Body of pancreas (tissue), 4 donors: ENCODE data around the gene SLC2A6.

ENCODE experiments used
- POLR2A ChIP-seq, 3 donors: fragments of 450-650 bp; IDR thresholded peaks; one replicate each; pipeline ENCODE4 v1.6.1; 2016; ENCODE audit warnings: antibody characterized with exemption in 3 of 3, mild to moderate bottlenecking in 2 of 3
- TF ChIP-seq, protein P1 (sequence below), 7 experiments: fragments of 450-650 bp in 4 of 7; fragments of 200-600 bp in 3 of 7; sonication (generic) in 3 of 7; IDR thresholded peaks; one replicate each; pipeline ENCODE4 v1.5.1; 2016 to 2019; ENCODE audit warnings: antibody characterized with exemption in 7 of 7

DNA sequence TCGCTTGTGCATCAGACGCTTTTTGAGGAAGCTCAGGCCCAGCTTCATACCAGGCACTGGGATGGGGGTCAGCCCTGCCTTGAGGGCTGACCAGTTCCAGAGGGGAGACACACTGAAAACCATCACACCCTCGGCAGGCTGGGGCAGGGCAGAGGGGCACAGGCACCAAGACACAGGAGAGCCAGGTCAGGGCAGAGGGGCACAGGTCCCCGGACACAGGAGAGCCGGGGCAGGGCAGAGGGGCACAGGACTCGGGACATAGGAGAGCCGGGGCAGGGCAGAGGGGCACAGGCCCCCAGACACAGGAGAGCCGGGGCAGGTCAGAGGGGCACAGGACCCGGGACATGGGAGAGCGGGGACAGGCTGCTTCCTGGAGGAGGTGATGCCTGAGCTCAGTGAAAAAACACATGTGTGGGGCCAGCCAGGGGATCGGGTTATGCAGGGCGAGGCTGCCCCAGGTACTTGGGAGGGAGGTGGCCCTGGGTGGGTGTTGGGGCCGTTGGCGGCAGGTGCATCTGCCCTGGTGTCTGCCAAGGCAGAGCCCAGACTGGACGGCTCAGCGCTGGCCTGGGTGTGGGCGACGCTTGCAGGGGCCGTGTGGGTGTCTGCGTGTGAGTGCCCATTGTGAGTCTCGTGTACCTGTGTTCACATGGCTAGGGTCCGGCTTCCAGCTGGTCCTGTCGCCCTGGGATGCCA, 15.1 kb upstream of the SLC2A6 start:
- TF ChIP-seq, protein P1, sequence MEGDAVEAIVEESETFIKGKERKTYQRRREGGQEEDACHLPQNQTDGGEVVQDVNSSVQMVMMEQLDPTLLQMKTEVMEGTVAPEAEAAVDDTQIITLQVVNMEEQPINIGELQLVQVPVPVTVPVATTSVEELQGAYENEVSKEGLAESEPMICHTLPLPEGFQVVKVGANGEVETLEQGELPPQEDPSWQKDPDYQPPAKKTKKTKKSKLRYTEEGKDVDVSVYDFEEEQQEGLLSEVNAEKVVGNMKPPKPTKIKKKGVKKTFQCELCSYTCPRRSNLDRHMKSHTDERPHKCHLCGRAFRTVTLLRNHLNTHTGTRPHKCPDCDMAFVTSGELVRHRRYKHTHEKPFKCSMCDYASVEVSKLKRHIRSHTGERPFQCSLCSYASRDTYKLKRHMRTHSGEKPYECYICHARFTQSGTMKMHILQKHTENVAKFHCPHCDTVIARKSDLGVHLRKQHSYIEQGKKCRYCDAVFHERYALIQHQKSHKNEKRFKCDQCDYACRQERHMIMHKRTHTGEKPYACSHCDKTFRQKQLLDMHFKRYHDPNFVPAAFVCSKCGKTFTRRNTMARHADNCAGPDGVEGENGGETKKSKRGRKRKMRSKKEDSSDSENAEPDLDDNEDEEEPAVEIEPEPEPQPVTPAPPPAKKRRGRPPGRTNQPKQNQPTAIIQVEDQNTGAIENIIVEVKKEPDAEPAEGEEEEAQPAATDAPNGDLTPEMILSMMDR (IDR thresholded peaks at IDR 0.05), result no peak
- no peak for TF ChIP-seq POLR2A (IDR thresholded peaks at IDR 0.05)
